Right renal cortex interstitium (tissue), 3 donors: ENCODE measurements around the gene AADAT. TPM values are rescaled to one million over a fixed set of nuclear protein-coding genes. Genes with fewer than 3 reads are reported as not detected.

Source experiments
- DNase-seq, 3 donors: peaks; one replicate each; pipeline ENCODE4 v3.0.0-alpha.2; 2013; ENCODE audit warnings: low read depth in 3 of 3, low spot score in 2 of 3
- polyA plus RNA-seq, 3 donors: library from polyadenylated mRNA; unstranded; fragments of 120-200 nt; gene quantifications; one replicate each; pipeline ENCODE4 v1.2.1, GENCODE V29; 2013; ENCODE audit not compliant: insufficient read length in 3 of 3

AADAT gene
- polyA plus RNA-seq, 3 donors: 22.3 to 23.9 (median 22.4) TPM

DNA sequence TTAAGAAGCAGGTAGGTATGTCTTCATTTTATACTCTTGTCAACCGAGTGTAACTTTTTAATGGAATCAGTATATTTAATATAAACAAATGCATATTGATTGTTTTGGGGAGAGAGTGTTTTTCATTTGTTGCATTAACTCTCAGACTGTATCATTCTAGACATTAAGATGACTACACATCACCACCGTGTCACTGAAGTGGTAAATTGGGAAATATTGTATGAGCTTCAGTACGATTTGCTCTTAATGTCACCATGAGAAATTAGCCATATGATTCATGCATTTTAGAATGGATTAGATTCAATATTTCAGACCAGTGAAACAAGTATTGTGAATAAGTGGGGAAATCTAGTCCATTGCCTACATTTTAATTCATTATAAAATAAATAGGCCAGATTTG lies 53.9 kb downstream of the AADAT start:
- no peak for DNase-seq

DNA sequence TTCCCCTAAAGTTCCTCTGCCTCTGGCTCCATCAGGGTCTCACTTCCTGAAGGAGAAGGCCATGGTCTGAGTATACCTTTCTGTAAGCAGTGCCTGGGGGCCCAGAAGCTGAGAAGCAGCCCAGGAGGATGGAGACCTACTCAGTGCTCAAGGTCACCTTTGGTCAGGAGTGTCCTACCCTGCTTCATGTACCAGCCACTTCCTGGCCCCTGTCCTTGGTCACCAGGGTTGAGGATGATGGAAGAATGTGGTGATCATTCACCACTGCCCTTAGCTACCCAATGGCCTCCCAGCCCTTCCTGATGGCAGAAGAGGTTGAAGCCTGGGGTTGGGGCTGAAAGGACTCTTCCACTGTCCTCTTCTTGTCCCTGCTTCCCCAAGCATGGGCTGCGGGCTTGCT lies 54.5 kb downstream of the AADAT start:
- DNase-seq: no peak

DNA sequence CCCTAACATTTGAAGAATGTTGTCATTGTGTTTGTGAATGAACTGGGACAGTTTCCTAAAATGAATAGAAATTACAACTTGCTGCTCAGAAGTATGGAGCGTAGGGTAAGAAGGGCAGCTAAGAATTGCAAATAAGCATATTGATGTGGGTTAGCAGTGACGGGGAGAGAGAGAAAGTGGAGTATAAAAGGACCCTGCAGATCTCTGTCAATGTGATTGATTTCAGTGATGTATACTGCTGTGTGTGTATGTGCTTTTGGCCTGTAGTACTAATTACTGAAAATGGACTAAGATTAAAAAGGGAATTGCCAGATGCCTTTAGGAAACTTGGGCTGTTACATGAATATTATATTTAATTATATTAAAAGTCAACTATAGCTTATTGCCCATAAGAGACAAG lies 55.8 kb downstream of the AADAT start:
- DNase-seq: no peak

DNA sequence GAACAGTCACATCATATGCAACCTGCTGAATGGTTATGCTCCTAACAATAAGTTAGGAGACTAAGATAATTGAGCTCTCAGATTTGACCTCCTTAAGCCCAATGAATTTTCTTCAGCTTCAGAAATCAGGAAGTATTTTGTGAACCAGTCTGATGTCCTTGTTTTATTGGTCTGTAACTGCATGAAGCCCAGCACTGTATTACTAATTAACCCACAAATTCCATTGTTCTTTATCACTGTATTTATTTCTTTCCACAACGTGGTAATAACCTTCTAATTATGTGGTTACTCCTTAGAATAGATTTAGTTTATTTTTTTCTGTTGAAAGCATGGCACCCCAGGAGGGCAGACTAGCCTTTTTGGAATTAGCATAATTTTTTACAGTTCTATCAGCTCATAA lies 59.6 kb downstream of the AADAT start:
- no peak for DNase-seq

DNA sequence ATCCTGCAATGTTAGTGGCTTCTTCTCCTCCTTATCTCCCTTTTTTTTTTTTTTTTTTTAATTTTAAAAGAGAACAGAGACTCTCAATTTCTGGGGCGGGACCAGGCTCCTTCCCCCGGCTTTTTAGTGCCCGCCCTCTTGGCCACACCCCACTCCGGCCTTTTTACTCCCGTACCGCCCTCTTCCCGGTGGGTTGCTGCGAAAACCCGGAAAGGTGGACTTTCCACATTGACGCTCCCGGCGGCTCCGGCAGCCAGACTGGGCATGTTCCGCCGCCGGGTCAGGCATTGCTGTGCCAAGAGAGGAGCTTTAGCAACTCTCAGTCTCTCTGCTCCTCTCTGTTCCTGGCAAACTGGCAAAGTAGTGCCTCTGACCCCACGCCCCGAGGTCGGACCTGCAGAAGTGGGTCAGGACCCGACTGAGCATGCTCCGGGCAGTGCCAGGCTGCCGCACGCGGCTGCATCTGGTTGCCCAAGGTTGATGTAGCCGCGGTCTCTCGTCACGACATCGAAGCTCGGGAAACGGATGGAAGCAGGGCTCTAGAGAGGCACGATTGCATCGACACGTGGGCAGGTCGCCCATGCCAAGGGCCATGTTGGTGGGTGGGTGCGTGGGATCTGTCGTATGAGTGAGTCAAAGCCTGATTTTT lies 62.5 kb downstream of the AADAT start:
- peak; percentile 85 to 96 (median 89) for DNase-seq

DNA sequence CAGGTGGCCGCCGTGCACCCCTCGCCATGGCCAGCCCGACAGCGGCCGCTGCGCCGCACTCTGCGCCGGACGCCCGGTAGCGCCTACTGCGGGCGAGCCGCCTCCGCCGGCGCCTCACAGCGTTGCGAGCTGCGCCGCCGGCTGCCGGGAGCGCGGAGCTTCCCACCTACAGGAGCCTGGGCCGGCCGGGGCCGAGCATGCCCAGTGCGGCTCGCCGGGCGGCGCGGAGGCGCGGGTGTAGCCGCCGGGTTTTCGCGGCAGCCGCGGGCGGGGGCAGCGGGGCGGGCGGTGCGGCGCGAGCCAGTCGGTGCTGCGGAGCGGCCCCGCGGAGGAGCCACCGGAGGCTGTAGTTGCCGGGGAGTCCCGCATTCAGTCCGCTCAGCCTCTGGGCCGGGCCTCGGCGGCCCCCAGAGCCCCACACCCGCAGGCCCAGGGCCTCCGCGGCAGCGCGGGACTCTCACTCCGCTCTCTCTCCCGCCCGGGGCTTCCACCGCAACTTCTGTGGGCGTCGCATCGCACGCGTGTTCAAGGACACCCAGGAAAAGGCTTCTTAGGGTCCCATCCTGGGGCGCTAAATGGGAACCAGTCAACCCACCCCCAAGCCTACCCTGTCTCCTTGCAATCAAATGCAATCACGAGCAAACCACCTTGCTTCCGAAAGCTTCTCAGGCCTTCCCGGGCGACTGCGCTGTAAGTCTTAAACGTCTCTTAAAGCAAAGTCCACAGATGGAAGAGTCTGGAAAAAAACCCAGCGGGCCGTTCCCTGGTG lies 63.3 kb downstream of the AADAT start, which contains the start of gene MFAP3L:
Gene MFAP3L, minus strand, starts transcription at position 143 of the 769 bp plus-strand sequence. CDS start 20,518 bp downstream, outside the sequence.
- DNase-seq: peak; percentile 41 to 78 (median 69)

DNA sequence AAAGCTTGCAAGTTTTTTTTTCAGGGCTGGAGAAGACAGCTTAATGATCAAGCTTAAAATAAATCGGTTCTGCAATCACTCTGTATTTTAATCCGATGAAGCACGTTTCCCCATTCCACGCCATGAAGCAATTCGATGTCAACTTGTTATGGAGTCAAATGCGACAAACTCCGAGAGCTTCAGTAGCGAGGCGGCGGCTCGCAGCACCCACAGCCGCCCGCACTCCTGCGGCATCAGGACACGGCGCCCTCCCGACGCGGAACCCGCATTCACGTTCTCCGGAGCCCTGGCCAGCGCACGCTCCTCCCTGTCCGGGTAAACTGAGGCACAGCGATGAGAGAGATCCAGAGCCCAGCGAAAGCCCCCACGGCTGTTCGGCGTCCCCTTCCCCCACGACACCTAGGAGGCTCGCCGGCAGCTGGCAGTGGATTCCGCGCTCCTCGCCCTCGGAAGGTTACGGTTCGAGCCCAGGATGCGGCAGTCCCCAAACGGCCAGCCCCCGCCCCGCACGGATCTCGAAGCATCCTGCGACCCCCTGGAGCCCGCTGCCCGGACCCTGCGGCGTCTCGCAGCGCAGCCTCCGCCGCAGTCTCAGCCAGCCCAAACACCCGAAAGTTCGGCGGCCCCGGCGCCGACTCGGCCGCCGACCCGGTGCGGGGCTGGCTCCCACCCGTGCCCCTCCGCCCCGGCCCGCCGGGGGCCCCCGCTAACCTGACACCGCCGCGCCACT lies 64.1 kb downstream of the AADAT start:
- DNase-seq: no peak

DNA sequence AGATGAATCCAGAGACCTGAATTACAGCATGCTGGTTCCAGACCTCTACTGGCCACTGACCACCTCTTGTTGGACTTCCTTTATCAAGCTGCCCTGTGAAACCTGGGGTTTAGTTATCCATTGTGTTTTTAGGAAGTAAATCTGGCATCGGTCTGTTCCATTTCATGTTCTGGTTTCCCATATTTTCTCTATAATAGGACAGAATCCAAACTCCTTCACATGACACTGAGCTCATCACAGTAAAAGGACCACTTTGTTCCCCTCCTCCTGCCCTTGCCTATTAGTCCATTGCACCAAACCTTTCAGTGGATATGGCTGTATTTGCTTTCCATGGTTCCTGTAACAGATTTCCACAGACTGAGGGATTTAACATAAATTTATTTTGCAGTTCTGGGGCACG lies 67.5 kb downstream of the AADAT start:
- no peak for DNase-seq

DNA sequence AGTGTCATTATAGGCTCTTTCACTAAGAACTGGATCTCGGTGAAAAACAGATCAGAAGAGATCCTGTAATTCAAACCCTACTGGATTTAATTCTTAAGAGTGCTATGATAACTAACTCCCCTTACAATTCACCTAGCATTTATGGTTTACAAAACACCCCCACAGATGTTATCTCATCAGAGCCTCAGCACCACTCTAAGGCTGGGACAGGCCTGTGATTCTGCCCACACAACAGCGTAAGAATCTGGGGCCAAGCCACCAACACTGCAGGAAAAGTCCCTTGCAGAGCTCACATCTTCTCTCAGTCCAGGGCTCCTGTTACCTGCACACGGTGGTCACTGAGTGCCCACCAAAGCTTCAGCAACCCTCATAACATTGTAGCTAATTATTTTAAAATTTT lies 72.5 kb downstream of the AADAT start:
- DNase-seq: no peak

DNA sequence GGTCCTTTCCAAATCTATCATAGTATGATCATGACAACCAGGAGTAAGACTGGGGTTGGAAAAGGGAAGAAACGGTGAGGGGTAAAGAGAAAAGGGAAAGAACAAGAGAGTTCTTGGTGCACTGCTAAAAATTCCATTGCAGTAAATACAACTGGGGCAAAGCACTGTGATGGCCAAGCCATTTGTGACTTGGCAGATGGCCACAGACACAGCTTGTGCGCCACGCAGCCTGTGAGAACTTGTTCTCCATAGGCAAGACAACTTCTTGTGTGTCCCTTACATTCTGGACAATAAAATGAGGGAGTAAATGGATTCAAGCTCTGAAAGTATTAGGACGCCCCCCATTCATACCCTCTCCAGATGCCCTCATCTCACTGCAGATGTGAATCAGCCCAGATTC lies 74.5 kb downstream of the AADAT start:
- no peak for DNase-seq

DNA sequence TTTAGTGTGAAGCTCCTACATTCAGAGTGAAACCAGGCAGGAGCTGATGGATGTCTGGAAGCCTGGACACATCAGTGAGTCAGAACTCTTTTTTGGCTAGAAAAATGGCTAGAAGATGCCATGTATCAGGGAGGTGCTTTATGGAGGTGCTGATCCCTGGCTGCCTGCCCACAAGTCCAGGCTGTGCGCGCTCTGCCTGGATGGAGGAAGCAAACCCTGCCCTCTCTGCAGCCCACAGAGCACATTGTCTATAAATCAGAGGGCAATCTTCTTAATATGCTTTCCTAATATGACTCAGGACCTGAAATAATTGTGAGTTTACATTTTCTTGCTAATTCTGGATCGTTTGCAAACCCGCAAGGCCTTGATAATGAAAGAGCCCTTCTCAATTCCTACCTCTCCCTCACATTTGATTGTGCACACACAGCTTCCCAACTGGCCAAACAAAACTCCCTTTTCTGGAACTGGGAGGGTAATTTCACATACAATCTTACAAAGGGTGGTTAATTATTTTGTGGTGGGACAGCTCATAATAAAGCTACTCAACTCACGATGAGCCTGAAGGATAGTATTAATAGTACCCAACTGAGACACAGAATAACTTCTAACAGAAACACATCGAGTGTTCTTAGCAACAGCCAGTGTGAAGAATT lies 75.3 kb downstream of the AADAT start:
- DNase-seq: no peak

DNA sequence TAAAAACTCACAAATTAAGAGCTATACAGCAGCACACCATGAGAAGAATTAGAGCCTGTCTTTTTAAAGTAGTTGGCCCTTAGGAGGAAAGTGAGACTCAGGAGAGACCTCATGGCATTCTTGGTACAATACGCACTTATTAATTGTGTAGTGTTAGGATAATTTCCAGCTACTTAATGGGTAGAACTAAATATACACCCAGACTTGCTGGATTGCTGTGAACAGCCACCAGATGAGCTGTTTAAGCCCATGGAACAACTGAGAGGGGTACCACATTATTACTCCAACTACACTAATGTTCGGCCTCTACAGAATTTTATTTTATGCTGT lies 77.2 kb downstream of the AADAT start:
- no peak for DNase-seq

DNA sequence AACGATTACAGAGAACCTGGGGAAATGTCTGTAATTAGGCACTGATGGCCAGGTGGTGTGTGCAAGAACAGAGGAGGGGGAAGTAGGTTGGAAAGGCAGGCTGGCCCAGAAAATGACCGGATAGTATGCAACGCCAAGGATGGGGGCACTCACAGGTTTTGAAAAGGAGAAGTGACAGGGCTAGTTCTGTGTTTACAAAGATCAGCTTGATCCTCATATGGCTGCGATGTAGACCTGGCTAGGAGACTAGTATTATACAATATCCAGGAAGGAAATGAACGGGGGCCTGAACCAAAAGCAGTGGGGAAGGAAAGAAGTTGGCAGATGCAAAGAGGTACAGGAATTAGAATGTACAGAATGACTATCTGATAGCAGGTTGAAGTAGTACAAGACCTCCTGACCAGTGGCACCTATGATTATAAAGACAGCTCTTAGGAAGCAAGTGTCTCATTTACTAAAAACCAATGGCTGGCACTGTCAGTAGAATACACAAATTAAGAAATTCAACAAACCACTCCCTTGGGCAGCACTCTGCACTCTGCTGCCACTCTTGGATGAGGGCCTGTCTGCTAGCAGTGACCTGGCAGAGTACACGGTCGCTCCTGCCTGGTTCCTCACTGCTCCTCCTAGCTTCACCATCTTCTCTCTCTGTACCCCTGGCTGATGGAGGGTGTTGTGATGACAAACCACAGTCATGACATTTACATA lies 77.7 kb downstream of the AADAT start:
- DNase-seq: no peak

Other genes with a start within 250 kb of the AADAT start
- gene MFAP3L, start 63.6 kb downstream of the AADAT start, polyA plus RNA-seq: 10 to 100 TPM; 21.4 to 24.0 (median 23.2) TPM